Panc1 (cell line): Measurements from ENCODE around the gene PSMD8.

Experiments used
- TCF7L2 ChIP-seq: IDR thresholded peaks from 2 replicates; pipeline ENCODE4 v1.6.1; 2011; ENCODE audit warnings: mild to moderate bottlenecking, low read depth, low read length, inconsistent platforms
- TF ChIP-seq, protein P1 (sequence below): fragments of 450-650 bp; IDR thresholded peaks from 2 replicates; pipeline ENCODE4 v1.5.1; 2017; ENCODE audit warnings: mild to moderate bottlenecking
- TF ChIP-seq, protein P2 (sequence below), 2 experiments: IDR thresholded peaks; 2 replicates each; pipeline ENCODE4 v1.6.1; 2011 to 2012; ENCODE audit warnings: low read depth in 2 of 2, control low read depth in 1 of 2, low read length in 1 of 2, mild to moderate bottlenecking in 1 of 2, moderate library complexity in 1 of 2; ENCODE audit not compliant: insufficient read depth in 1 of 2

DNA sequence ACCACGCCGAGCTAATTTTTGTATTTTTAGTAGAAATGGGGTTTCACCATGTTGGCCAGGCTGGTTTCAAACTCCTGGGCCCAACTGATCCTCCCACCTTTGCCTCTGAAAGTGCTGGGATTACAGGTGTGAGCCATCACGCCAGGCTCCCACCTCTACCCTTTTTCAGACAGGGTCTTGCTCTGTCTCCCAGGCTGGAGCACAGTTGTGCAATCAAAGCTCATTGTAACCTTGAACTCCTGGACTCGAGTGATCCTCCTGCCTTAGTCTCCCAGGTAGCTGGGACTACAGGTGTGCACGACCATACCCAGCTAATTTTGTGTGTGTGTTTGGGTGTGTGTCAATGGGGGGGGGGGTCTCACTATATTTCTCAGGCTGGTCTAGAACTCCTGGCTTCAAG is 49.9 kb downstream of the PSMD8 start:
- TF ChIP-seq, protein P1, sequence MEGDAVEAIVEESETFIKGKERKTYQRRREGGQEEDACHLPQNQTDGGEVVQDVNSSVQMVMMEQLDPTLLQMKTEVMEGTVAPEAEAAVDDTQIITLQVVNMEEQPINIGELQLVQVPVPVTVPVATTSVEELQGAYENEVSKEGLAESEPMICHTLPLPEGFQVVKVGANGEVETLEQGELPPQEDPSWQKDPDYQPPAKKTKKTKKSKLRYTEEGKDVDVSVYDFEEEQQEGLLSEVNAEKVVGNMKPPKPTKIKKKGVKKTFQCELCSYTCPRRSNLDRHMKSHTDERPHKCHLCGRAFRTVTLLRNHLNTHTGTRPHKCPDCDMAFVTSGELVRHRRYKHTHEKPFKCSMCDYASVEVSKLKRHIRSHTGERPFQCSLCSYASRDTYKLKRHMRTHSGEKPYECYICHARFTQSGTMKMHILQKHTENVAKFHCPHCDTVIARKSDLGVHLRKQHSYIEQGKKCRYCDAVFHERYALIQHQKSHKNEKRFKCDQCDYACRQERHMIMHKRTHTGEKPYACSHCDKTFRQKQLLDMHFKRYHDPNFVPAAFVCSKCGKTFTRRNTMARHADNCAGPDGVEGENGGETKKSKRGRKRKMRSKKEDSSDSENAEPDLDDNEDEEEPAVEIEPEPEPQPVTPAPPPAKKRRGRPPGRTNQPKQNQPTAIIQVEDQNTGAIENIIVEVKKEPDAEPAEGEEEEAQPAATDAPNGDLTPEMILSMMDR: no peak
- TF ChIP-seq TCF7L2: no peak
- TF ChIP-seq, protein P2, sequence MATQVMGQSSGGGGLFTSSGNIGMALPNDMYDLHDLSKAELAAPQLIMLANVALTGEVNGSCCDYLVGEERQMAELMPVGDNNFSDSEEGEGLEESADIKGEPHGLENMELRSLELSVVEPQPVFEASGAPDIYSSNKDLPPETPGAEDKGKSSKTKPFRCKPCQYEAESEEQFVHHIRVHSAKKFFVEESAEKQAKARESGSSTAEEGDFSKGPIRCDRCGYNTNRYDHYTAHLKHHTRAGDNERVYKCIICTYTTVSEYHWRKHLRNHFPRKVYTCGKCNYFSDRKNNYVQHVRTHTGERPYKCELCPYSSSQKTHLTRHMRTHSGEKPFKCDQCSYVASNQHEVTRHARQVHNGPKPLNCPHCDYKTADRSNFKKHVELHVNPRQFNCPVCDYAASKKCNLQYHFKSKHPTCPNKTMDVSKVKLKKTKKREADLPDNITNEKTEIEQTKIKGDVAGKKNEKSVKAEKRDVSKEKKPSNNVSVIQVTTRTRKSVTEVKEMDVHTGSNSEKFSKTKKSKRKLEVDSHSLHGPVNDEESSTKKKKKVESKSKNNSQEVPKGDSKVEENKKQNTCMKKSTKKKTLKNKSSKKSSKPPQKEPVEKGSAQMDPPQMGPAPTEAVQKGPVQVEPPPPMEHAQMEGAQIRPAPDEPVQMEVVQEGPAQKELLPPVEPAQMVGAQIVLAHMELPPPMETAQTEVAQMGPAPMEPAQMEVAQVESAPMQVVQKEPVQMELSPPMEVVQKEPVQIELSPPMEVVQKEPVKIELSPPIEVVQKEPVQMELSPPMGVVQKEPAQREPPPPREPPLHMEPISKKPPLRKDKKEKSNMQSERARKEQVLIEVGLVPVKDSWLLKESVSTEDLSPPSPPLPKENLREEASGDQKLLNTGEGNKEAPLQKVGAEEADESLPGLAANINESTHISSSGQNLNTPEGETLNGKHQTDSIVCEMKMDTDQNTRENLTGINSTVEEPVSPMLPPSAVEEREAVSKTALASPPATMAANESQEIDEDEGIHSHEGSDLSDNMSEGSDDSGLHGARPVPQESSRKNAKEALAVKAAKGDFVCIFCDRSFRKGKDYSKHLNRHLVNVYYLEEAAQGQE (IDR thresholded peaks at IDR 0.05; ENCODE audit: insufficient read depth in 1 of 2, low read depth in 2 of 2, low read length in 1 of 2): no peak
